HepG2 (cell line): ENCODE results near the gene CCM2. TPM values are rescaled to one million over a fixed set of nuclear protein-coding genes. Genes with fewer than 3 reads are reported as not detected.

Source experiments
- ATF7 ChIP-seq, 2 experiments: fragments of 450-650 bp in 1 of 2; sonication (generic) in 1 of 2; formaldehyde crosslinking in 1 of 2; IDR thresholded peaks; 2 replicates each; pipeline versions ENCODE4 v1.4.0 to v1.6.1; 2016 to 2020; ENCODE audit warnings: antibody characterized with exemption in 1 of 2, mild to moderate bottlenecking in 1 of 2, missing genetic modification reagents in 1 of 2
- BCLAF1 ChIP-seq: fragments of 450-650 bp; IDR thresholded peaks from 2 replicates; pipeline ENCODE4 v1.6.1; 2017; ENCODE audit warnings: mild to moderate bottlenecking
- CBX1 ChIP-seq: IDR thresholded peaks from one replicate; pipeline ENCODE4 v1.6.1; 2016; ENCODE audit warnings: antibody characterized with exemption, low read depth
- CREM ChIP-seq, 2 experiments: sonication (generic) in 1 of 2; formaldehyde crosslinking in 1 of 2; IDR thresholded peaks; 2 replicates each; pipeline versions ENCODE4 v1.4.0 to v1.6.1; 2016 to 2020; ENCODE audit warnings: antibody characterized with exemption in 1 of 2, mild to moderate bottlenecking in 1 of 2, missing genetic modification reagents in 1 of 2
- NFKB2 ChIP-seq: sonication (generic); formaldehyde crosslinking; IDR thresholded peaks from 2 replicates; pipeline ENCODE4 v1.4.0; 2020; ENCODE audit warnings: missing genetic modification reagents, borderline replicate concordance
- NKX3-1 ChIP-seq: sonication (generic); formaldehyde crosslinking; IDR thresholded peaks from 2 replicates; pipeline ENCODE4 v1.5.0; 2020; ENCODE audit warnings: missing genetic modification reagents
- NR2F1 ChIP-seq, 2 experiments: fragments of 450-650 bp in 1 of 2; formaldehyde crosslinking in 1 of 2; IDR thresholded peaks; 2 replicates each; pipeline versions ENCODE4 v1.5.0 to v1.6.1; 2016 to 2020; ENCODE audit warnings: mild to moderate bottlenecking in 1 of 2, missing compliant biosample characterization in 1 of 2, missing genetic modification reagents in 1 of 2, moderate library complexity in 1 of 2
- PATZ1 ChIP-seq: sonication (generic); formaldehyde crosslinking; IDR thresholded peaks from 2 replicates; pipeline ENCODE4 v1.4.0; 2020; ENCODE audit warnings: missing genetic modification reagents
- POGZ ChIP-seq: sonication (generic); formaldehyde crosslinking; IDR thresholded peaks from 2 replicates; pipeline ENCODE4 v1.4.0; 2020; ENCODE audit warnings: mild to moderate bottlenecking, missing genetic modification reagents
- PPARG ChIP-seq: conservative IDR thresholded peaks from 2 replicates; pipeline ENCODE4 v1.6.1; 2016; ENCODE audit warnings: missing biosample characterization, missing genetic modification reagents
- RARA ChIP-seq: IDR thresholded peaks from 2 replicates; pipeline ENCODE4 v1.6.1; 2016; ENCODE audit warnings: missing genetic modification reagents, missing compliant biosample characterization
- RXRB ChIP-seq: IDR thresholded peaks from 2 replicates; pipeline ENCODE4 v1.6.1; 2016; ENCODE audit warnings: borderline replicate concordance, missing genetic modification reagents, missing compliant biosample characterization
- SAP130 ChIP-seq: IDR thresholded peaks from 2 replicates; pipeline ENCODE4 v1.6.1; 2016; ENCODE audit warnings: low read depth
- ZBTB25 ChIP-seq: IDR thresholded peaks from 2 replicates; pipeline ENCODE4 v1.6.1; 2018; ENCODE audit warnings: missing genetic modification reagents
- ZBTB3 ChIP-seq: sonication (generic); formaldehyde crosslinking; IDR thresholded peaks from 2 replicates; pipeline ENCODE4 v1.4.0; 2020; ENCODE audit warnings: low read depth, mild to moderate bottlenecking, moderate library complexity, missing genetic modification reagents, borderline replicate concordance
- ZNF260 ChIP-seq: sonication (generic); formaldehyde crosslinking; IDR thresholded peaks from 2 replicates; pipeline ENCODE4 v1.4.0; 2020; ENCODE audit warnings: missing genetic modification reagents, low read depth, mild to moderate bottlenecking, borderline replicate concordance
- ZNF343 ChIP-seq: sonication (generic); formaldehyde crosslinking; IDR thresholded peaks from 2 replicates; pipeline ENCODE4 v1.4.0; 2020; ENCODE audit warnings: mild to moderate bottlenecking, missing genetic modification reagents
- ZNF460 ChIP-seq: sonication (generic); formaldehyde crosslinking; IDR thresholded peaks from 2 replicates; pipeline ENCODE4 v1.5.1; 2020; ENCODE audit warnings: missing genetic modification reagents, mild to moderate bottlenecking, borderline replicate concordance
- ZNF549 ChIP-seq: sonication (generic); formaldehyde crosslinking; IDR thresholded peaks from 2 replicates; pipeline ENCODE4 v1.5.0; 2020; ENCODE audit warnings: missing genetic modification reagents
- ZNF556 ChIP-seq: sonication (generic); formaldehyde crosslinking; IDR thresholded peaks from 2 replicates; pipeline ENCODE4 v1.4.0; 2020; ENCODE audit warnings: mild to moderate bottlenecking, missing genetic modification reagents, borderline replicate concordance
- ZNF557 ChIP-seq: sonication (generic); formaldehyde crosslinking; IDR thresholded peaks from 2 replicates; pipeline ENCODE4 v1.4.0; 2020; ENCODE audit warnings: missing genetic modification reagents
- ZNF614 ChIP-seq: IDR thresholded peaks from 2 replicates; pipeline ENCODE4 v1.6.1; 2018; ENCODE audit warnings: missing biosample characterization, missing genetic modification reagents, inconsistent platforms, borderline replicate concordance
- ZNF784 ChIP-seq: sonication (generic); formaldehyde crosslinking; IDR thresholded peaks from 2 replicates; pipeline ENCODE4 v1.5.1; 2020; ENCODE audit warnings: missing genetic modification reagents, mild to moderate bottlenecking, borderline replicate concordance
- ZNF883 ChIP-seq: sonication (generic); formaldehyde crosslinking; IDR thresholded peaks from 2 replicates; pipeline ENCODE4 v1.5.1; 2020; ENCODE audit warnings: mild to moderate bottlenecking, missing genetic modification reagents; ENCODE audit errors: not compliant biosample characterization
- polyA plus RNA-seq, 8 experiments: library from polyadenylated mRNA; depleted of rRNA in 3 of 8; stranded (reverse) in 7 of 8; unstranded in 1 of 8; fragments of >200 nt; fragmentation: Illumina TruSeq in 4 of 8; extraction: Trizol in 4 of 8; gene quantifications; 2 replicates each; pipeline versions ENCODE4 v1.2.1 to v1.2.3, GENCODE V29; 2011 to 2016; ENCODE audit warnings: low read depth in 4 of 8, missing spikeins in 1 of 8, mixed read lengths in 1 of 8; ENCODE audit not compliant: insufficient read depth in 1 of 8
- total RNA-seq, 5 experiments: library from RNA; depleted of rRNA; stranded (reverse); fragments of >200 nt; fragmentation: Illumina TruSeq; extraction: Trizol; gene quantifications; 2 replicates each; pipeline ENCODE4 v1.2.3, GENCODE V29; 2016; ENCODE audit warnings: low read depth in 1 of 5

Gene CCM2
- total and polyA plus RNA-seq, 2 of the 13 experiments (the other 11 are each of a cell fraction or from before 2014, with no cell fraction given), result 13.7 to 15.8 TPM

GRCh38 chr7:45015313-45015712 is 15.3 kb downstream of the CCM2 start (continued):
- TF ChIP-seq BCLAF1, result no peak
- no peak for TF ChIP-seq ZNF784 (CRISPR knock-in tag)
- no peak for TF ChIP-seq POGZ (CRISPR knock-in tag)
- TF ChIP-seq SAP130 (CRISPR knock-in tag), result 0 out of 2 replicates have a peak, but pooled peaks have one; percentile 15
- no peak for TF ChIP-seq NKX3-1
- TF ChIP-seq ZNF343 (CRISPR knock-in tag), result 0 out of 2 replicates have a peak, but pooled peaks have one; percentile 36
- no peak for TF ChIP-seq ZNF260 (CRISPR knock-in tag)
- TF ChIP-seq NR2F1 (CRISPR knock-in tag; IDR thresholded peaks at IDR 0.05), result 0 out of 4 replicates have a peak, but pooled peaks of 1 of the 2 experiments have one; percentile 21
- TF ChIP-seq ZBTB3 (CRISPR knock-in tag), result no peak
- peak; percentile 89 for TF ChIP-seq PPARG (CRISPR knock-in tag)
- no peak for TF ChIP-seq NFKB2
- peak; percentile 33; the same call in 1 of the 2 replicates for TF ChIP-seq ZNF556 (CRISPR knock-in tag)
- no peak for TF ChIP-seq ATF7 (IDR thresholded peaks at IDR 0.05)
- TF ChIP-seq ATF7 (CRISPR knock-in tag; IDR thresholded peaks at IDR 0.05), result no peak
- TF ChIP-seq CBX1, result no peak
- peak; percentile 7; the same call in 1 of the 2 replicates for TF ChIP-seq RARA
- TF ChIP-seq ZNF557 (CRISPR knock-in tag), result no peak
- TF ChIP-seq CREM (IDR thresholded peaks at IDR 0.05), result no peak
- no peak for TF ChIP-seq CREM (CRISPR knock-in tag; IDR thresholded peaks at IDR 0.05)
- TF ChIP-seq ZNF460 (CRISPR knock-in tag), result no peak
- 0 out of 2 replicates have a peak, but pooled peaks have one; percentile 35 for TF ChIP-seq PATZ1 (CRISPR knock-in tag)
- TF ChIP-seq ZBTB25 (CRISPR knock-in tag), result no peak
- TF ChIP-seq ZNF614 (CRISPR knock-in tag), result peak; percentile 51; the same call in 1 of the 2 replicates
- no peak for TF ChIP-seq ZNF549
- TF ChIP-seq RXRB (CRISPR knock-in tag), result peak; percentile 59; the same call in 1 of the 2 replicates
- no peak for TF ChIP-seq ZNF883 (CRISPR knock-in tag)
